Measurements from ENCODE around the gene CDAN1.

The CDAN1 gene

GRCh38 chr15:42734076-42734672 is 2.8 kb downstream of the CDAN1 start:
- H3K36me3 ChIP-seq (ENCODE audit: insufficient read depth, insufficient read length, low read length): peaks cover 63% of the 10 kb centered on the region
- TF ChIP-seq YY1 (IDR thresholded peaks at IDR 0.05; ENCODE audit: insufficient read depth, insufficient read length) (no peak), SUZ12 (IDR thresholded peaks at IDR 0.05; ENCODE audit: extremely low read depth, insufficient read depth, insufficient read length) (no peak), ZNF274 (IDR thresholded peaks at IDR 0.05; ENCODE audit: low read depth, low read length) (no peak)
- H3K4me1 ChIP-seq (ENCODE audit: insufficient read depth, insufficient read length): peaks cover 7% of the 10 kb centered on the region
- H3K9ac ChIP-seq (ENCODE audit: insufficient read length, low read depth): no peak overlapping the region
- no peak overlapping the region for H3K4me3 ChIP-seq (ENCODE audit: insufficient read length, low read depth)
- H3K27me3 ChIP-seq (ENCODE audit: insufficient read depth, insufficient read length): no peaks in the 10 kb centered on the region
- DNase-seq (ENCODE audit: low read depth, low spot score): no peak
- H3K9me3 ChIP-seq (ENCODE audit: insufficient read depth, low read length): no peaks in the 10 kb centered on the region

GRCh38 chr15:42733027-42733426 is 3.9 kb downstream of the CDAN1 start:
- DNase-seq (ENCODE audit: low read depth, low spot score): no peak
- no peaks in the 10 kb centered on the region for H3K27me3 ChIP-seq (ENCODE audit: insufficient read depth, insufficient read length)
- H3K9ac ChIP-seq (ENCODE audit: insufficient read length, low read depth): no peak overlapping the region
- H3K9me3 ChIP-seq (ENCODE audit: insufficient read depth, low read length): no peaks in the 10 kb centered on the region
- peaks cover 11% of the 10 kb centered on the region for H3K4me1 ChIP-seq (ENCODE audit: insufficient read depth, insufficient read length)
- H3K36me3 ChIP-seq (ENCODE audit: insufficient read depth, insufficient read length, low read length): peaks cover 73% of the 10 kb centered on the region
- H3K4me3 ChIP-seq (ENCODE audit: insufficient read length, low read depth): no peak overlapping the region
- TF ChIP-seq ZNF274 (IDR thresholded peaks at IDR 0.05; ENCODE audit: low read depth, low read length) (no peak), SUZ12 (IDR thresholded peaks at IDR 0.05; ENCODE audit: extremely low read depth, insufficient read depth, insufficient read length) (no peak), YY1 (IDR thresholded peaks at IDR 0.05; ENCODE audit: insufficient read depth, insufficient read length) (no peak)

GRCh38 chr15:42732095-42732827 is 4.7 kb downstream of the CDAN1 start:
- no peaks in the 10 kb centered on the region for H3K9me3 ChIP-seq (ENCODE audit: insufficient read depth, low read length)
- TF ChIP-seq ZNF274 (IDR thresholded peaks at IDR 0.05; ENCODE audit: low read depth, low read length) (no peak), SUZ12 (IDR thresholded peaks at IDR 0.05; ENCODE audit: extremely low read depth, insufficient read depth, insufficient read length) (no peak), YY1 (IDR thresholded peaks at IDR 0.05; ENCODE audit: insufficient read depth, insufficient read length) (no peak)
- H3K4me3 ChIP-seq (ENCODE audit: insufficient read length, low read depth): no peak overlapping the region
- no peak overlapping the region for H3K9ac ChIP-seq (ENCODE audit: insufficient read length, low read depth)
- peaks cover 79% of the 10 kb centered on the region for H3K36me3 ChIP-seq (ENCODE audit: insufficient read depth, insufficient read length, low read length)
- H3K27me3 ChIP-seq (ENCODE audit: insufficient read depth, insufficient read length): no peaks in the 10 kb centered on the region
- DNase-seq (ENCODE audit: low read depth, low spot score): no peak
- H3K4me1 ChIP-seq (ENCODE audit: insufficient read depth, insufficient read length): peaks cover 11% of the 10 kb centered on the region

DNA sequence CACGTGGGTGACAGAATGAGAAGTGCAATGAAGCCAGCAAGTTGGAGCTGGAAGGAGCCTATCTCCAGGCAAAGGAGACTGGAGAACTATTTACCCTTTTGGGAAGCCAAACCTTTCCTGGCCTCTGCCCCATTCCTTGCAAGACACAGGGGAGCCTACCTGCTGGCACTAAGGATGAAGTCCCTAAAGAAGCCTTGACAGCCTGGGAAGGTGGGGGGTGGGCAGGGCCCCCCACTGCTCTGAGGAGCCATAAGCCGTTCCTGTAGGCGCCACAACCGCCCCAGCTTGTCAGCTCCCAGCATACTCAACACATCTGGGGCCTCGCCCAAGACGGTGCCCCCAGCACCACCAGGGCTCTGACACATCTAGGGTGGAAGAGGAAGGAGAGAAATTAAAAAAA is 5.5 kb downstream of the CDAN1 start:
- peaks cover 11% of the 10 kb centered on the region for H3K4me1 ChIP-seq (ENCODE audit: insufficient read depth, insufficient read length)
- no peak for DNase-seq (ENCODE audit: low read depth, low spot score)
- no peaks in the 10 kb centered on the region for H3K27me3 ChIP-seq (ENCODE audit: insufficient read depth, insufficient read length)
- H3K4me3 ChIP-seq (ENCODE audit: insufficient read length, low read depth): no peak overlapping the region
- H3K36me3 ChIP-seq (ENCODE audit: insufficient read depth, insufficient read length, low read length): peaks cover 86% of the 10 kb centered on the region
- no peaks in the 10 kb centered on the region for H3K9me3 ChIP-seq (ENCODE audit: insufficient read depth, low read length)
- no peak for TF ChIP-seq SUZ12 (IDR thresholded peaks at IDR 0.05; ENCODE audit: extremely low read depth, insufficient read depth, insufficient read length)
- TF ChIP-seq ZNF274 (IDR thresholded peaks at IDR 0.05; ENCODE audit: low read depth, low read length): no peak
- no peak for TF ChIP-seq YY1 (IDR thresholded peaks at IDR 0.05; ENCODE audit: insufficient read depth, insufficient read length)
- H3K9ac ChIP-seq (ENCODE audit: insufficient read length, low read depth): no peak overlapping the region

DNA sequence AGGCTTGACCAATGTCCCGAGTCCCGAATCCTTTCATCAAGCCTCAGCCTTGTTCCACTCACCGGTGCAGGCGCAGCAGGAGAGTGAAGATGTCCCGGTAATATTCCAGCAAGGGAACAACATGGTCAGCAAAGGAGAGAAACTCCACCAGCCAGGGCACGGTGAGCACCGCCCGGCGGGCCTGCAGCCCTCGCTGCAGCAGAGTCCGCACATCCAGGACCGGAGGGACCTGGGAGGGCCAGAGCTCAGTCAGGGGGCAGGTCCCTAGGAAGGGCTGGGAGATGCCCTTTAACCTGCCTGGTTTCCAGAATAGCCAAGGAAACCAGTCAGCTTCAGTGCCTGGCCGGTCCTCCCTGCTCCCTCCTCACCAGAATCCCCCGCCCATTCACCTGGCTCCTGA is 6.4 kb downstream of the CDAN1 start:
- peaks cover 90% of the 10 kb centered on the region for H3K36me3 ChIP-seq (ENCODE audit: insufficient read depth, insufficient read length, low read length)
- no peak for DNase-seq (ENCODE audit: low read depth, low spot score)
- TF ChIP-seq YY1 (IDR thresholded peaks at IDR 0.05; ENCODE audit: insufficient read depth, insufficient read length): no peak
- no peak for TF ChIP-seq SUZ12 (IDR thresholded peaks at IDR 0.05; ENCODE audit: extremely low read depth, insufficient read depth, insufficient read length)
- no peak for TF ChIP-seq ZNF274 (IDR thresholded peaks at IDR 0.05; ENCODE audit: low read depth, low read length)
- peaks cover 11% of the 10 kb centered on the region for H3K4me1 ChIP-seq (ENCODE audit: insufficient read depth, insufficient read length)
- no peaks in the 10 kb centered on the region for H3K9me3 ChIP-seq (ENCODE audit: insufficient read depth, low read length)
- H3K27me3 ChIP-seq (ENCODE audit: insufficient read depth, insufficient read length): no peaks in the 10 kb centered on the region
- no peak overlapping the region for H3K9ac ChIP-seq (ENCODE audit: insufficient read length, low read depth)
- no peak overlapping the region for H3K4me3 ChIP-seq (ENCODE audit: insufficient read length, low read depth)

DNA sequence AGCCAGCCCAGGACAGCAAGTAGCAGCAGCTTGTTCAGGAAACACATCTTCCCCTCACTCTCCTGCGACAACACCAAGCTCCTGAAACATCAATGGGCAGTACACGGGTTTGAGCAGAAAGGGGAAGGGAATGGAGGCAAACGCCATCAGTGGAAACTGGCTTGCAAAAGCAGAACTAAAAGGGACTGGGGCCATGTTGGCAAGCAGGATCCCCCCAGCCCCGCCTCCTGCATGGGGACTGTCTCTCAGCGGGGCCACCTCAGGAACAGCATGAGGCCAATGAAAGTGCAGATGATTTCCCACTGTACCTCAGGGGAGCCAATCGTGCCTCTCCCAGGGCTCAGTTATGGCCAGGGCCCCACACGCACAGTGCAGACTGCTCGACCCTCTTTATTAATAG is 6.8 kb downstream of the CDAN1 start:
- H3K4me3 ChIP-seq (ENCODE audit: insufficient read length, low read depth): no peak overlapping the region
- no peaks in the 10 kb centered on the region for H3K9me3 ChIP-seq (ENCODE audit: insufficient read depth, low read length)
- no peak for DNase-seq (ENCODE audit: low read depth, low spot score)
- no peak overlapping the region for H3K9ac ChIP-seq (ENCODE audit: insufficient read length, low read depth)
- H3K27me3 ChIP-seq (ENCODE audit: insufficient read depth, insufficient read length): no peaks in the 10 kb centered on the region
- H3K36me3 ChIP-seq (ENCODE audit: insufficient read depth, insufficient read length, low read length): peaks cover 90% of the 10 kb centered on the region
- peaks cover 11% of the 10 kb centered on the region for H3K4me1 ChIP-seq (ENCODE audit: insufficient read depth, insufficient read length)
- no peak for TF ChIP-seq YY1 (IDR thresholded peaks at IDR 0.05; ENCODE audit: insufficient read depth, insufficient read length)
- TF ChIP-seq ZNF274 (IDR thresholded peaks at IDR 0.05; ENCODE audit: low read depth, low read length): no peak
- no peak for TF ChIP-seq SUZ12 (IDR thresholded peaks at IDR 0.05; ENCODE audit: extremely low read depth, insufficient read depth, insufficient read length)

DNA sequence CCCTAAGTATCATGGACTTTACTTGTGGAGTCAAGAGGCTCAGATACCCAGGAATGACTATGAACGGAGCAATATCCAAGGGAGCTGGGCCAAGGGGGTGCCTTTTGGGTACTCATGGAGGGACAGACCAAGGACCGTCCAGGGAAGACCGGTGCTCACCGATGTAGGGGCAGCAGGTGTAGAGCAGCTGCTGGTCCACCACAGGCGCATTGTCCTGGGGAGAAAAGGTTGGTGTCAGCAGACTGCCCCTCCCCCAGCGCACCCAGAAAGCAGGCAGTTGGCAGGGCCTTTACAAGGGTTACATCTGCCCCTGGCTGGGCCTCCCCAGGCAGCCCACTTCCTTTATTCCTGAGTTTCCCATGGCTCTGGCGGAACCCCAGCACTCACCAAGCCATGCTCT is 7.5 kb downstream of the CDAN1 start:
- H3K27me3 ChIP-seq (ENCODE audit: insufficient read depth, insufficient read length): no peaks in the 10 kb centered on the region
- H3K9ac ChIP-seq (ENCODE audit: insufficient read length, low read depth): no peak overlapping the region
- H3K4me1 ChIP-seq (ENCODE audit: insufficient read depth, insufficient read length): peaks cover 11% of the 10 kb centered on the region
- H3K9me3 ChIP-seq (ENCODE audit: insufficient read depth, low read length): no peaks in the 10 kb centered on the region
- TF ChIP-seq YY1 (IDR thresholded peaks at IDR 0.05; ENCODE audit: insufficient read depth, insufficient read length): no peak
- no peak for TF ChIP-seq ZNF274 (IDR thresholded peaks at IDR 0.05; ENCODE audit: low read depth, low read length)
- no peak for TF ChIP-seq SUZ12 (IDR thresholded peaks at IDR 0.05; ENCODE audit: extremely low read depth, insufficient read depth, insufficient read length)
- H3K4me3 ChIP-seq (ENCODE audit: insufficient read length, low read depth): no peak overlapping the region
- DNase-seq (ENCODE audit: low read depth, low spot score): no peak
- peaks cover 90% of the 10 kb centered on the region for H3K36me3 ChIP-seq (ENCODE audit: insufficient read depth, insufficient read length, low read length)

Measured in NT2/D1 (cell line).